GM15510 (cell line): ENCODE data around the gene SEMA3E.

Source experiments
- POLR2A ChIP-seq: IDR thresholded peaks from 3 replicates; pipeline ENCODE4 v1.6.1; 2011; ENCODE audit warnings: borderline replicate concordance; ENCODE audit not compliant: insufficient read length; ENCODE audit errors: extremely low read depth

The SEMA3E gene

GRCh38 chr7:83655951-83656556 lies 7.1 kb upstream of the SEMA3E start:
- TF ChIP-seq POLR2A, result no peak

GRCh38 chr7:83652481-83652880 lies 3.5 kb upstream of the SEMA3E start:
- TF ChIP-seq POLR2A, result no peak

GRCh38 chr7:83649701-83650100 lies 762 bp upstream of the SEMA3E start:
- TF ChIP-seq POLR2A, result no peak

- no peak for TF ChIP-seq POLR2A
Observed at GRCh38 chr7:83646027-83646426, 2.9 kb downstream of the SEMA3E start.

GRCh38 chr7:83643739-83644138 lies 5.2 kb downstream of the SEMA3E start:
- TF ChIP-seq POLR2A, result no peak

- TF ChIP-seq POLR2A, result no peak
Observed at GRCh38 chr7:83643012-83643411, 5.9 kb downstream of the SEMA3E start.

- no peak for TF ChIP-seq POLR2A
Observed at GRCh38 chr7:83640731-83641537, 8.0 kb downstream of the SEMA3E start.

GRCh38 chr7:83640240-83640639 lies 8.7 kb downstream of the SEMA3E start:
- no peak for TF ChIP-seq POLR2A

GRCh38 chr7:83633516-83633915 lies 15.4 kb downstream of the SEMA3E start:
- no peak for TF ChIP-seq POLR2A

- no peak for TF ChIP-seq POLR2A
Observed at GRCh38 chr7:83629117-83629880, 19.6 kb downstream of the SEMA3E start.

GRCh38 chr7:83617858-83618257 lies 31.1 kb downstream of the SEMA3E start:
- TF ChIP-seq POLR2A, result no peak

GRCh38 chr7:83614112-83614511 lies 34.8 kb downstream of the SEMA3E start:
- no peak for TF ChIP-seq POLR2A

GRCh38 chr7:83613232-83613631 lies 35.7 kb downstream of the SEMA3E start:
- no peak for TF ChIP-seq POLR2A

- TF ChIP-seq POLR2A, result no peak
Observed at GRCh38 chr7:83611776-83612175, 37.2 kb downstream of the SEMA3E start.

GRCh38 chr7:83610649-83611304 lies 38.2 kb downstream of the SEMA3E start:
- TF ChIP-seq POLR2A, result no peak

- no peak for TF ChIP-seq POLR2A
Observed at GRCh38 chr7:83608716-83609115, 40.2 kb downstream of the SEMA3E start.

GRCh38 chr7:83603649-83604048 lies 45.3 kb downstream of the SEMA3E start:
- no peak for TF ChIP-seq POLR2A
